ENCODE results near the gene NPC1. TPM values are rescaled to one million over a fixed set of nuclear protein-coding genes. Genes with fewer than 3 reads are reported as not detected.
"Not testable (repeated sequence)": the region's sequence is repeated elsewhere in the genome, so short reads cannot be mapped to it uniquely, and the experiment has no call there.

The NPC1 gene
- total RNA-seq, 1 donor from 2014 or later = 30.1 TPM

GRCh38 chr18:23568281-23569138, 17.8 kb downstream of the NPC1 start:
- no peaks in the 10 kb centered on the region for H3K9me3 Mint-ChIP-seq
- H3K27ac Mint-ChIP-seq = no peak overlapping the region
- H3K4me1 Mint-ChIP-seq (ENCODE audit: low read depth) = peaks cover 23% of the 10 kb centered on the region
- H3K27me3 Mint-ChIP-seq (ENCODE audit: insufficient read depth) = no peaks in the 10 kb centered on the region
- no peak overlapping the region for H3K4me3 Mint-ChIP-seq
- DNase-seq (ENCODE audit: low spot score) = no peak
- H3K36me3 Mint-ChIP-seq (ENCODE audit: low read depth) = peaks cover 55% of the 10 kb centered on the region
- intact Hi-C loops (cut with micrococcal nuclease) = no loop called here

- H3K9me3 Mint-ChIP-seq = no peaks in the 10 kb centered on the region
- no peaks in the 10 kb centered on the region for H3K27me3 Mint-ChIP-seq (ENCODE audit: insufficient read depth)
- no peak for DNase-seq (ENCODE audit: low spot score)
- H3K36me3 Mint-ChIP-seq (ENCODE audit: low read depth) = peaks cover 57% of the 10 kb centered on the region
- peaks cover 21% of the 10 kb centered on the region for H3K4me1 Mint-ChIP-seq (ENCODE audit: low read depth)
- intact Hi-C loops (cut with micrococcal nuclease) = no loop called here
- no peak overlapping the region for H3K4me3 Mint-ChIP-seq
- no peak overlapping the region for H3K27ac Mint-ChIP-seq
Measured at GRCh38 chr18:23567671-23568070, 18.6 kb downstream of the NPC1 start.

- intact Hi-C loops (cut with micrococcal nuclease) = loop anchor here (1.0 kb wide), 1 partner anchor 7 kb away; no protein-coding TSS in a partner anchor
- H3K27me3 Mint-ChIP-seq (ENCODE audit: insufficient read depth) = no peaks in the 10 kb centered on the region
- no peaks in the 10 kb centered on the region for H3K9me3 Mint-ChIP-seq
- peaks cover 14% of the 10 kb centered on the region for H3K4me1 Mint-ChIP-seq (ENCODE audit: low read depth)
- peaks cover 62% of the 10 kb centered on the region for H3K36me3 Mint-ChIP-seq (ENCODE audit: low read depth)
- no peak for DNase-seq (ENCODE audit: low spot score)
- no peak overlapping the region for H3K4me3 Mint-ChIP-seq
- no peak overlapping the region for H3K27ac Mint-ChIP-seq
Measured at GRCh38 chr18:23565916-23566547, 20.3 kb downstream of the NPC1 start.

DNA sequence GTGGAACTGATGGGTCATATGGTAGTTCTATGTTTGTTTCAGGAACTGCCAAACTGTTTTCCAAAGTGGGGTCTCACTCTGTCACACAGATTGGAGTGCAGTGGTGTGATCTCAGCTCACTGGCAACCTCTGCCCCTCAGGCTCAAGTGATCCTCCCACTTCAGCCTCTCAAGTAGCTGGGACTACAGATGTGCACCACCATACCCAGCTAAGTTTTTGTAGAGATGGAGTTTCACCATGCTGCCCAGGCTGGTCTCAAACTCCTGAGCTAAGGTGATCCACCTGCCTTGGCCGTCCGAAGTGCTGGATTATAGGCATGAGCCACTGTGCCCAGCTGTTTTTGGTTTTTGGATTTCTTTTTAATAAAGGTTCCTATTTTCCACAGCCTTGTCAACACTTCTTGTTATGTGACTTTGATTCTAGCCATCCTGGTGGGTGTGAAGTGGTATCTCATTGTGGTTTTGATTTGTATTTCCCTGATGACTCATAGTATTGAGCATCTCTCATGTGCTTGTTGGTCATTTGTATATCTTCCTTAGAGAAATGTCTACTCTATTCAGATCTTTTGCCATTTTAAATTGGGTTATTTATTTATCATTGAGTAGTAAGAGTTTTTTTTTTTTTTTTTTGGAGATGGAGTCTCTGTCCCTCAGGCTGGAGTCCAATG, 22.8 kb downstream of the NPC1 start:
- Mint-ChIP-seq H3K4me1 (ENCODE audit: low read depth) (peaks cover 7% of the 10 kb centered on the region), H3K36me3 (ENCODE audit: low read depth) (peaks cover 51% of the 10 kb centered on the region), H3K4me3 (no peak overlapping the region), H3K9me3 (no peaks in the 10 kb centered on the region), H3K27ac (peak overlapping the region; percentile 2), H3K27me3 (ENCODE audit: insufficient read depth) (no peaks in the 10 kb centered on the region)
- no peak for DNase-seq (ENCODE audit: low spot score)
- intact Hi-C loops (cut with micrococcal nuclease) = loop anchor here (1.0 to 2.0 kb wide), 3 partner anchors 23 to 59 kb away; no protein-coding TSS in a partner anchor

DNA sequence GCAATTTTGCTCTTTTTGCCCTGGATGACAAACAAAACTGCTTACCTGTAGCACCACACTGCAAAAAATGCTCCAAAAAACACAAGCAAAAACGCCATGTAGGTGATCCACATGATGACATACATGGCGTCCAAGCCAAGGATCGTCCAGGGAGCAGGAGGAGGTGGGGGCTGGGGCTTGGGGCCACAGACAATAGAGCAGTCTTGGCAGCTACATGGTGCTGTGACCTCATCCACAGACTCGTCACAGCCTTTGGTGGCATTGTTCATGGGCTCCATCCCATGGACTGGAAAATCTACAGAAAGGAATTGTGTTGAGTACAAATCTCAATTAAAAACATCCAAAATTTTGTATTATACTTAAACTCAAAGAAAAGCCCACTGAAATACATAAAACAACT, 26.1 kb downstream of the NPC1 start:
- no peak overlapping the region for H3K4me3 Mint-ChIP-seq
- no peak overlapping the region for H3K27ac Mint-ChIP-seq
- DNase-seq (ENCODE audit: low spot score) = no peak
- no peaks in the 10 kb centered on the region for H3K27me3 Mint-ChIP-seq (ENCODE audit: insufficient read depth)
- intact Hi-C loops (cut with micrococcal nuclease) = no loop called here
- no peaks in the 10 kb centered on the region for H3K9me3 Mint-ChIP-seq
- H3K36me3 Mint-ChIP-seq (ENCODE audit: low read depth) = peaks cover 55% of the 10 kb centered on the region
- peaks cover 7% of the 10 kb centered on the region for H3K4me1 Mint-ChIP-seq (ENCODE audit: low read depth)

DNA sequence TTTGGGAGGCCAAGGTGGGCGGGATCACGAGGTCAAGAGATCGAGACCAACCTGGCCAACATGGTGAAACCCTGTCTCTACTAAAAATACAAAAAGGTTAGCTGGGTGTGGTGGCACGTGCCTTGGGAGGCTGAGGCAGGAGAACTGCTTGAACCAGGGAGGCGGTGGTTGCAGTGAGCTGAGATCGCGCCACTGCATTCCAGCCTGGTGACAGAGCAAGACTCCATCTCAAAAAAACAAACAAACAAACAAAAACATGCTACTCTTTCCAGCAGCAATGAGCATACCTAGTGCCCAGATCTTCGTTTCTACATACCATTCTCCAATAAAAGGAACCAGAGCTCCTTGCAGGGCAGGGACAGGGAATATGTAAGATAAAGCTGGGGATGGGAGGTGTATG, 28.8 kb downstream of the NPC1 start:
- intact Hi-C loops (cut with micrococcal nuclease); H3K4me3 Mint-ChIP-seq; H3K4me1 Mint-ChIP-seq (ENCODE audit: low read depth); H3K9me3 Mint-ChIP-seq; DNase-seq (ENCODE audit: low spot score); H3K27me3 Mint-ChIP-seq (ENCODE audit: insufficient read depth); H3K27ac Mint-ChIP-seq: not testable (repeated sequence)
- H3K36me3 Mint-ChIP-seq (ENCODE audit: low read depth) = peaks cover 60% of the 10 kb centered on the region

DNA sequence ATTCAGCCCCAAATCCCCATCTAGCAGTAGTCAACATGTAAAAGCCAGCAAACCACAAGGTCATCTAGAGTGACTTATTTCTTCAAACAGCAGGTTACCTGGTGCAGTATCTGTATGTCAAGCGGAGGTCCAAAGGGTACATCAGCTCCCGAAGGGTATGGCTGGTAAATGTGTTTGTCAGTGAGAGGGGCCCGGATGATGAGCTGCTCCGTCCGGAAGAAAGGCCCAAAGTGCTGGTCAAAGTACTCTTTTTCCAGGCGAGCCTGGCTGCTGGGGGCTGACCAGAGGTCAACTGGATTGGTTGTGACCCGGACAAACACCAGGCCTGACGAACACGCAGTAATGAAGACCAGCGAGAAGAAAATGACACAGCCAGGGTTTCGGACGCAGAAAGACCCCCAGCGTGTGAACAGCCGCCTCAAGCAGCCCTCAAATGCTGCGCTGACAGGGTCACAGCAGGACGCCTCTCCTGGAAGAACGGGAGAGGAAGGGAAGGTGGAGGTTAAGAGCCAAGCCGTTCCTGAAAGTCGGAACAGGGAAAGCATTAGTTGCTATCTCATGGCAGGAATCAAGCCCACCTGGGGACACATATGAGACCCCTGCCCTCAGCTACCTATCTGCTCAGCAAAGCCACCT, 30.0 kb downstream of the NPC1 start:
- no peak overlapping the region for H3K4me3 Mint-ChIP-seq
- no peaks in the 10 kb centered on the region for H3K9me3 Mint-ChIP-seq
- intact Hi-C loops (cut with micrococcal nuclease) = no loop called here
- no peak for DNase-seq (ENCODE audit: low spot score)
- no peaks in the 10 kb centered on the region for H3K4me1 Mint-ChIP-seq (ENCODE audit: low read depth)
- no peaks in the 10 kb centered on the region for H3K27me3 Mint-ChIP-seq (ENCODE audit: insufficient read depth)
- no peak overlapping the region for H3K27ac Mint-ChIP-seq
- H3K36me3 Mint-ChIP-seq (ENCODE audit: low read depth) = peaks cover 63% of the 10 kb centered on the region

DNA sequence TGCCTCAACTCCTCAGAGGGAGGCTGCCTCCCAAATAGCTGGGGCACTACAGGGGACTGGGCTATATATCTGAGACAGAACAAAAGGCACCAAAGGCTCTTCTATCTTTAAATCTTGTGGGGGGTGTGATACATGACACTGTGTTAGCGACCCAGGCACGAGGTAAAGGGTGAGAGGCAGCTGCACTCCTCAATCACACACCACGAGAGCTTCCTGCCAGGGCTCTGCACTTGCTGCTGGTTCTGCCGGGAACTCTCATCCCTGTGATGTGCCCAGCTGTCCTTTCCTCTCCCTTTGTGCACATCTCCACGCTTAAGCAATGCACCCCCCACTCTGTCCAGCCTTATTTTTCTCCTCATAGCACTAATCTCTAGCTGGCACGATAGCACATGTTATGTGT, 32.4 kb downstream of the NPC1 start:
- no peak overlapping the region for H3K27ac Mint-ChIP-seq
- peaks cover 63% of the 10 kb centered on the region for H3K36me3 Mint-ChIP-seq (ENCODE audit: low read depth)

DNA sequence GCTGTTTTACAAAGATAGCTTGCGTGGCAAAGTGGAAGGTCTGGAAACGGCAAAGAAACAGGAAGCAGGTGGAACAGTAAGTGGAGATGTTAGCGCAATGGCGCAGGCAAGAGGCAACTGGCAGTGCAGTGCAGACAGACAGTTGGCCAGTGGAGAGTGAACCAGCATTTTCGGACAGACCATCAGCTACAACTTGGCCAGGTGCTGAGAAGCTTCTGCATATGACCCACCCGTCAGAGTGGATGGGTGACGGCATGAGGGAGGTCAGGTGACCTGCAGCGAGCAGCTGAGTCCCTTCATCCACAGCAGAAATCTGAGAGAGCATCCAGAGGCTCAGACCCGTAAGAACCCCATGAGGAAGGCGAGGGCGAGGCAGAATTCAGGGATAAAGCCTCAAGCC, 33.8 kb downstream of the NPC1 start:
- intact Hi-C loops (cut with micrococcal nuclease) = no loop called here
- Mint-ChIP-seq H3K4me1 (ENCODE audit: low read depth) (no peaks in the 10 kb centered on the region), H3K27me3 (ENCODE audit: insufficient read depth) (no peaks in the 10 kb centered on the region), H3K36me3 (ENCODE audit: low read depth) (peaks cover 58% of the 10 kb centered on the region), H3K9me3 (no peaks in the 10 kb centered on the region), H3K27ac (no peak overlapping the region), H3K4me3 (no peak overlapping the region)
- no peak for DNase-seq (ENCODE audit: low spot score)

More for the DNA sequence above, 32.4 kb downstream of the NPC1 start:
- no peaks in the 10 kb centered on the region for H3K9me3 Mint-ChIP-seq
- H3K4me3 Mint-ChIP-seq = no peak overlapping the region
- H3K27me3 Mint-ChIP-seq (ENCODE audit: insufficient read depth) = no peaks in the 10 kb centered on the region
- intact Hi-C loops (cut with micrococcal nuclease) = no loop called here
- no peak for DNase-seq (ENCODE audit: low spot score)
- H3K4me1 Mint-ChIP-seq (ENCODE audit: low read depth) = no peaks in the 10 kb centered on the region

GRCh38 chr18:23551978-23552377, 34.3 kb downstream of the NPC1 start:
- H3K4me3 Mint-ChIP-seq = no peak overlapping the region
- peaks cover 55% of the 10 kb centered on the region for H3K36me3 Mint-ChIP-seq (ENCODE audit: low read depth)
- H3K27me3 Mint-ChIP-seq (ENCODE audit: insufficient read depth) = no peaks in the 10 kb centered on the region
- H3K9me3 Mint-ChIP-seq = no peaks in the 10 kb centered on the region
- intact Hi-C loops (cut with micrococcal nuclease) = no loop called here
- no peak overlapping the region for H3K27ac Mint-ChIP-seq
- H3K4me1 Mint-ChIP-seq (ENCODE audit: low read depth) = no peaks in the 10 kb centered on the region
- DNase-seq (ENCODE audit: low spot score) = no peak

GRCh38 chr18:23550898-23551297, 35.4 kb downstream of the NPC1 start:
- Mint-ChIP-seq H3K27ac (no peak overlapping the region), H3K36me3 (ENCODE audit: low read depth) (peaks cover 54% of the 10 kb centered on the region)
- intact Hi-C loops (cut with micrococcal nuclease) = no loop called here

GRCh38 chr18:23548719-23549118, 37.6 kb downstream of the NPC1 start:
- H3K27me3 Mint-ChIP-seq (ENCODE audit: insufficient read depth) = no peaks in the 10 kb centered on the region
- intact Hi-C loops (cut with micrococcal nuclease) = no loop called here
- H3K4me3 Mint-ChIP-seq = no peak overlapping the region
- H3K9me3 Mint-ChIP-seq = no peaks in the 10 kb centered on the region
- H3K27ac Mint-ChIP-seq = no peak overlapping the region
- peaks cover 6% of the 10 kb centered on the region for H3K4me1 Mint-ChIP-seq (ENCODE audit: low read depth)
- no peak for DNase-seq (ENCODE audit: low spot score)
- H3K36me3 Mint-ChIP-seq (ENCODE audit: low read depth) = peaks cover 47% of the 10 kb centered on the region

More at GRCh38 chr18:23550898-23551297, 35.4 kb downstream of the NPC1 start:
- no peak for DNase-seq (ENCODE audit: low spot score)
- H3K4me3 Mint-ChIP-seq = no peak overlapping the region
- H3K4me1 Mint-ChIP-seq (ENCODE audit: low read depth) = peaks cover 6% of the 10 kb centered on the region
- H3K9me3 Mint-ChIP-seq = no peaks in the 10 kb centered on the region
- no peaks in the 10 kb centered on the region for H3K27me3 Mint-ChIP-seq (ENCODE audit: insufficient read depth)

Data from activated T-helper 1 cell treated with anti-CD3 and anti-CD28 coated beads, Interleukin-12 subunit alpha, Interleukin-12 subunit beta, Interleukin-2, Interleukin-4 antibody, amounts not matched to agents 30 ng/mL and 10 ng/mL and 1 ng/mL, durations not matched to agents 14 hours and 24 hours and 36 hours (primary cell).